Liver (tissue), 9 donors: ENCODE measurements around the gene FMO4. TPM values are rescaled to one million over a fixed set of nuclear protein-coding genes. Genes with fewer than 3 reads are reported as not detected.

Experiments used
- DNase-seq: peaks from one replicate; pipeline ENCODE4 v3.0.0-alpha.2; 2017; ENCODE audit warnings: low spot score
- H3K27ac ChIP-seq, 2 donors: one replicate each; pipeline ENCODE4 v1.7.0; 2013; ENCODE audit warnings: inconsistent platforms in 2 of 2, low read length in 2 of 2, control low read depth in 1 of 2, low read depth in 1 of 2, mild to moderate bottlenecking in 1 of 2
- H3K27me3 ChIP-seq, 4 donors: one replicate each; pipeline versions ENCODE4 v1.6.1 to v1.7.0; 2013; ENCODE audit warnings: low read length in 3 of 4, inconsistent platforms in 1 of 4, mild to moderate bottlenecking in 1 of 4, moderate library complexity in 1 of 4; ENCODE audit not compliant: control insufficient read depth in 4 of 4, insufficient read depth in 4 of 4
- H3K36me3 ChIP-seq, 4 donors: one replicate each; pipeline versions ENCODE4 v1.6.1 to v1.7.0; 2013; ENCODE audit warnings: low read length in 3 of 4, mild to moderate bottlenecking in 3 of 4, low read depth in 1 of 4, moderate library complexity in 1 of 4; ENCODE audit not compliant: control insufficient read depth in 4 of 4, insufficient read depth in 3 of 4
- H3K4me1 ChIP-seq, 4 donors: one replicate each; pipeline versions ENCODE4 v1.6.1 to v1.7.0; 2013; ENCODE audit warnings: low read length in 3 of 4, mild to moderate bottlenecking in 3 of 4, moderate library complexity in 1 of 4; ENCODE audit not compliant: control insufficient read depth in 4 of 4, insufficient read depth in 4 of 4
- H3K4me3 ChIP-seq, 3 donors: one replicate each; pipeline versions ENCODE4 v1.6.1 to v1.7.0; 2013; ENCODE audit warnings: low read length in 3 of 3, control low read depth in 1 of 3, low read depth in 1 of 3, mild to moderate bottlenecking in 1 of 3
- H3K9ac ChIP-seq, 2 donors: one replicate each; pipeline ENCODE4 v1.7.0; 2013; ENCODE audit warnings: low read length in 2 of 2, mild to moderate bottlenecking in 2 of 2, moderate library complexity in 2 of 2, control low read depth in 1 of 2, low read depth in 1 of 2
- H3K9me3 ChIP-seq, 4 donors: one replicate each; pipeline versions ENCODE4 v1.6.1 to v1.7.0; 2013; ENCODE audit warnings: low read length in 3 of 4; ENCODE audit not compliant: control insufficient read depth in 4 of 4
- ATF3 ChIP-seq: IDR thresholded peaks from 2 replicates; pipeline ENCODE4 v1.6.1; 2016; ENCODE audit warnings: antibody characterized with exemption
- EGR1 ChIP-seq, 2 donors: IDR thresholded peaks; 2 replicates each; pipeline ENCODE4 v1.6.1; 2016 to 2018; ENCODE audit warnings: antibody characterized with exemption in 2 of 2, low read depth in 2 of 2
- FOXA1 ChIP-seq: IDR thresholded peaks from 2 replicates; pipeline ENCODE4 v1.6.1; 2016; ENCODE audit warnings: antibody characterized with exemption
- FOXA2 ChIP-seq: IDR thresholded peaks from 2 replicates; pipeline ENCODE4 v1.6.1; 2016; ENCODE audit warnings: antibody characterized with exemption
- GABPA ChIP-seq, 2 donors: IDR thresholded peaks in 1 of 2; conservative IDR thresholded peaks in 1 of 2; 2 replicates each; pipeline ENCODE4 v1.6.1; 2016; ENCODE audit warnings: antibody characterized with exemption in 2 of 2, mild to moderate bottlenecking in 1 of 2, moderate library complexity in 1 of 2
- HNF4A ChIP-seq, 2 donors: conservative IDR thresholded peaks; 2 replicates each; pipeline ENCODE4 v1.6.1; 2016; ENCODE audit warnings: antibody characterized with exemption in 2 of 2, mild to moderate bottlenecking in 2 of 2
- HNF4G ChIP-seq: IDR thresholded peaks from 2 replicates; pipeline ENCODE4 v1.6.1; 2016; ENCODE audit warnings: antibody characterized with exemption
- JUND ChIP-seq, 2 donors: IDR thresholded peaks; 2 replicates each; pipeline ENCODE4 v1.6.1; 2016; ENCODE audit warnings: antibody characterized with exemption in 2 of 2
- MAX ChIP-seq: IDR thresholded peaks from 2 replicates; pipeline ENCODE4 v1.6.1; 2016; ENCODE audit warnings: antibody characterized with exemption
- NR2F2 ChIP-seq: IDR thresholded peaks from 2 replicates; pipeline ENCODE4 v1.6.1; 2016; ENCODE audit warnings: antibody characterized with exemption
- RAD21 ChIP-seq, 2 donors: IDR thresholded peaks; 2 replicates each; pipeline ENCODE4 v1.6.1; 2016; ENCODE audit warnings: antibody characterized with exemption in 2 of 2, mild to moderate bottlenecking in 2 of 2
- RXRA ChIP-seq, 2 donors: IDR thresholded peaks; 2 replicates each; pipeline ENCODE4 v1.6.1; 2017 to 2018; ENCODE audit warnings: antibody characterized with exemption in 2 of 2, mild to moderate bottlenecking in 1 of 2
- SP1 ChIP-seq: IDR thresholded peaks from 2 replicates; pipeline ENCODE4 v1.6.1; 2018; ENCODE audit warnings: antibody characterized with exemption, mild to moderate bottlenecking
- TAF1 ChIP-seq: conservative IDR thresholded peaks from 2 replicates; pipeline ENCODE4 v1.6.1; 2016; ENCODE audit warnings: antibody characterized with exemption, mild to moderate bottlenecking
- YY1 ChIP-seq: IDR thresholded peaks from 2 replicates; pipeline ENCODE4 v1.6.1; 2016; ENCODE audit warnings: antibody characterized with exemption, mild to moderate bottlenecking
- WGBS: extraction: QIAGEN DNeasy Blood & Tissue Kit; methylation state at CpG from one replicate; pipeline ENCODE4 v1.1.7; 2013; 5-methylcytosine and 5-hydroxymethylcytosine counted together
- polyA plus RNA-seq, 2 donors: library from polyadenylated mRNA; stranded (reverse) in 1 of 2; unstranded in 1 of 2; fragments of 200-250 nt in 1 of 2; fragments of >200 nt in 1 of 2; fragmentation: Nextera tagmentation in 1 of 2; extraction: Ambion mirVana in 1 of 2; gene quantifications; one replicate each; pipeline versions ENCODE4 v1.2.1 to v1.2.3, GENCODE V29; 2013 to 2015
- total RNA-seq, 2 donors: library from RNA; depleted of rRNA; stranded (reverse); fragments of >200 nt; gene quantifications; one replicate each; pipeline ENCODE4 v1.2.3, GENCODE V29; 2014
- TF ChIP-seq, protein P1 (sequence below): IDR thresholded peaks from 2 replicates; pipeline ENCODE4 v1.6.1; 2016; ENCODE audit warnings: antibody characterized with exemption
- TF ChIP-seq, protein P2 (sequence below): fragments of 150-350 bp; IDR thresholded peaks from 2 replicates; pipeline ENCODE4 v1.5.1; 2017; ENCODE audit warnings: improper control_type of control experiment, low read depth, low read length; ENCODE audit not compliant: missing input control
- TF ChIP-seq, protein P3 (sequence below): IDR thresholded peaks from 2 replicates; pipeline ENCODE4 v1.6.1; 2016; ENCODE audit warnings: antibody characterized with exemption, mild to moderate bottlenecking
- donor health status: healthy.
- donor health status: healthy.
- donor health status: healthy.
- donor health status: healthy.
- donor health status: healthy.

FMO4 gene, protein sequence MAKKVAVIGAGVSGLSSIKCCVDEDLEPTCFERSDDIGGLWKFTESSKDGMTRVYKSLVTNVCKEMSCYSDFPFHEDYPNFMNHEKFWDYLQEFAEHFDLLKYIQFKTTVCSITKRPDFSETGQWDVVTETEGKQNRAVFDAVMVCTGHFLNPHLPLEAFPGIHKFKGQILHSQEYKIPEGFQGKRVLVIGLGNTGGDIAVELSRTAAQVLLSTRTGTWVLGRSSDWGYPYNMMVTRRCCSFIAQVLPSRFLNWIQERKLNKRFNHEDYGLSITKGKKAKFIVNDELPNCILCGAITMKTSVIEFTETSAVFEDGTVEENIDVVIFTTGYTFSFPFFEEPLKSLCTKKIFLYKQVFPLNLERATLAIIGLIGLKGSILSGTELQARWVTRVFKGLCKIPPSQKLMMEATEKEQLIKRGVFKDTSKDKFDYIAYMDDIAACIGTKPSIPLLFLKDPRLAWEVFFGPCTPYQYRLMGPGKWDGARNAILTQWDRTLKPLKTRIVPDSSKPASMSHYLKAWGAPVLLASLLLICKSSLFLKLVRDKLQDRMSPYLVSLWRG
- total RNA-seq, result 10 to 100 TPM in 1 of 2 donors, 1 to 10 TPM in 1; 7.2 to 26.9 TPM
- polyA plus RNA-seq, result 10 to 100 TPM in 1 of 2 donors, 1 to 10 TPM in 1; 7.6 to 11.0 TPM

DNA sequence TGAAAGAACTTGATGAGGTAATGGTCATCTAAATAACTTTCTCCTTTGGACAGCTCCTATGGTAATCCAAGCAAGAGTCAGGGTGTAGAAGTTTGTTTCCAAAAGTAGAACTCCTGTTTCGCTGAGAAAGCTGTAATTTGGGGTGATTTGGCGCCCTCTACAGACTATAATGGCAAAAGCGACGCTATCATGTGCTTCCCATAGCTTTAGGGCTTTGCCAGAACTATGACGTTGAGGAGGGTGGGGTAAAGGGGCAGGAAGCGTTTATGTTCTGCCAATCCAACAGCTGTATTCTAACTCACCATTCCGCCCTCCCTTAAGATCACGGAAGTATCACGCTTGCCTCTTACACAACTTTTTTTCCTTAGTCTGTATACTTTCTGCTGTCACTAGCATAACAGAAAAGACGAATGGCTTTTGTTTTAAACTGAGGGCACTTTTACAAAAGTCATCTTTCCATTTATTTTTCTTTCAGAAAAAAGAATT, at the start of gene FMO4:
TSS of gene FMO4 (plus strand) at position 349 of the 486 bp plus-strand sequence. CDS start 5,643 bp downstream, outside the sequence.
- under 1% methylated on average over 10 of the region's 10 CpGs for WGBS
- H3K4me1 ChIP-seq, result peaks cover 0 to 8% (median 5%) of the 10 kb centered on the region in 4 donors
- no peaks in the 10 kb centered on the region for H3K27me3 ChIP-seq
- DNase-seq, result peak; percentile 83
- TF ChIP-seq, protein P1, sequence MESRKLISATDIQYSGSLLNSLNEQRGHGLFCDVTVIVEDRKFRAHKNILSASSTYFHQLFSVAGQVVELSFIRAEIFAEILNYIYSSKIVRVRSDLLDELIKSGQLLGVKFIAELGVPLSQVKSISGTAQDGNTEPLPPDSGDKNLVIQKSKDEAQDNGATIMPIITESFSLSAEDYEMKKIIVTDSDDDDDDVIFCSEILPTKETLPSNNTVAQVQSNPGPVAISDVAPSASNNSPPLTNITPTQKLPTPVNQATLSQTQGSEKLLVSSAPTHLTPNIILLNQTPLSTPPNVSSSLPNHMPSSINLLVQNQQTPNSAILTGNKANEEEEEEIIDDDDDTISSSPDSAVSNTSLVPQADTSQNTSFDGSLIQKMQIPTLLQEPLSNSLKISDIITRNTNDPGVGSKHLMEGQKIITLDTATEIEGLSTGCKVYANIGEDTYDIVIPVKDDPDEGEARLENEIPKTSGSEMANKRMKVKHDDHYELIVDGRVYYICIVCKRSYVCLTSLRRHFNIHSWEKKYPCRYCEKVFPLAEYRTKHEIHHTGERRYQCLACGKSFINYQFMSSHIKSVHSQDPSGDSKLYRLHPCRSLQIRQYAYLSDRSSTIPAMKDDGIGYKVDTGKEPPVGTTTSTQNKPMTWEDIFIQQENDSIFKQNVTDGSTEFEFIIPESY, result no peak
- TF ChIP-seq EGR1 (IDR thresholded peaks at IDR 0.05; ENCODE audit: low read depth in 2 of 2) (no peak), HNF4G (peak; percentile 19), FOXA1 (no peak), NR2F2 (peak; percentile 55), RAD21 (IDR thresholded peaks at IDR 0.05) (peak; percentile 93 to 97), JUND (IDR thresholded peaks at IDR 0.05) (peak; percentile 74 to 75), TAF1 (peak; percentile 56), MAX (peak; percentile 71), YY1 (peak; percentile 70), RXRA (IDR thresholded peaks at IDR 0.05) (peak; percentile 66 to 69), HNF4A (conservative IDR thresholded peaks at IDR 0.05) (peak; percentile 74 to 75), ATF3 (peak; percentile 20), SP1 (peak; percentile 88), FOXA2 (peak; percentile 48), GABPA (IDR thresholded peaks at IDR 0.05 in 1 of 2, conservative IDR thresholded peaks at IDR 0.05 in 1 of 2) (peak; percentile 30 to 73)
- TF ChIP-seq, protein P2, sequence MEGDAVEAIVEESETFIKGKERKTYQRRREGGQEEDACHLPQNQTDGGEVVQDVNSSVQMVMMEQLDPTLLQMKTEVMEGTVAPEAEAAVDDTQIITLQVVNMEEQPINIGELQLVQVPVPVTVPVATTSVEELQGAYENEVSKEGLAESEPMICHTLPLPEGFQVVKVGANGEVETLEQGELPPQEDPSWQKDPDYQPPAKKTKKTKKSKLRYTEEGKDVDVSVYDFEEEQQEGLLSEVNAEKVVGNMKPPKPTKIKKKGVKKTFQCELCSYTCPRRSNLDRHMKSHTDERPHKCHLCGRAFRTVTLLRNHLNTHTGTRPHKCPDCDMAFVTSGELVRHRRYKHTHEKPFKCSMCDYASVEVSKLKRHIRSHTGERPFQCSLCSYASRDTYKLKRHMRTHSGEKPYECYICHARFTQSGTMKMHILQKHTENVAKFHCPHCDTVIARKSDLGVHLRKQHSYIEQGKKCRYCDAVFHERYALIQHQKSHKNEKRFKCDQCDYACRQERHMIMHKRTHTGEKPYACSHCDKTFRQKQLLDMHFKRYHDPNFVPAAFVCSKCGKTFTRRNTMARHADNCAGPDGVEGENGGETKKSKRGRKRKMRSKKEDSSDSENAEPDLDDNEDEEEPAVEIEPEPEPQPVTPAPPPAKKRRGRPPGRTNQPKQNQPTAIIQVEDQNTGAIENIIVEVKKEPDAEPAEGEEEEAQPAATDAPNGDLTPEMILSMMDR, result peak; percentile 93
- TF ChIP-seq, protein P3, sequence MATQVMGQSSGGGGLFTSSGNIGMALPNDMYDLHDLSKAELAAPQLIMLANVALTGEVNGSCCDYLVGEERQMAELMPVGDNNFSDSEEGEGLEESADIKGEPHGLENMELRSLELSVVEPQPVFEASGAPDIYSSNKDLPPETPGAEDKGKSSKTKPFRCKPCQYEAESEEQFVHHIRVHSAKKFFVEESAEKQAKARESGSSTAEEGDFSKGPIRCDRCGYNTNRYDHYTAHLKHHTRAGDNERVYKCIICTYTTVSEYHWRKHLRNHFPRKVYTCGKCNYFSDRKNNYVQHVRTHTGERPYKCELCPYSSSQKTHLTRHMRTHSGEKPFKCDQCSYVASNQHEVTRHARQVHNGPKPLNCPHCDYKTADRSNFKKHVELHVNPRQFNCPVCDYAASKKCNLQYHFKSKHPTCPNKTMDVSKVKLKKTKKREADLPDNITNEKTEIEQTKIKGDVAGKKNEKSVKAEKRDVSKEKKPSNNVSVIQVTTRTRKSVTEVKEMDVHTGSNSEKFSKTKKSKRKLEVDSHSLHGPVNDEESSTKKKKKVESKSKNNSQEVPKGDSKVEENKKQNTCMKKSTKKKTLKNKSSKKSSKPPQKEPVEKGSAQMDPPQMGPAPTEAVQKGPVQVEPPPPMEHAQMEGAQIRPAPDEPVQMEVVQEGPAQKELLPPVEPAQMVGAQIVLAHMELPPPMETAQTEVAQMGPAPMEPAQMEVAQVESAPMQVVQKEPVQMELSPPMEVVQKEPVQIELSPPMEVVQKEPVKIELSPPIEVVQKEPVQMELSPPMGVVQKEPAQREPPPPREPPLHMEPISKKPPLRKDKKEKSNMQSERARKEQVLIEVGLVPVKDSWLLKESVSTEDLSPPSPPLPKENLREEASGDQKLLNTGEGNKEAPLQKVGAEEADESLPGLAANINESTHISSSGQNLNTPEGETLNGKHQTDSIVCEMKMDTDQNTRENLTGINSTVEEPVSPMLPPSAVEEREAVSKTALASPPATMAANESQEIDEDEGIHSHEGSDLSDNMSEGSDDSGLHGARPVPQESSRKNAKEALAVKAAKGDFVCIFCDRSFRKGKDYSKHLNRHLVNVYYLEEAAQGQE, result peak; percentile 92
- peak within 1 kb of the TSS; percentile 87 to 89 for H3K27ac ChIP-seq
- H3K36me3 ChIP-seq, result peaks cover 0 to 5% (median under 1%) of the 10 kb centered on the region in 4 donors
- H3K4me3 ChIP-seq, result peak within 1 kb of the TSS; percentile 54 to 85 (median 57)
- peak within 1 kb of the TSS; percentile 91 to 94 for H3K9ac ChIP-seq
- no peaks in the 10 kb centered on the region for H3K9me3 ChIP-seq
